H1 (cell line): ENCODE data around the gene SESN2. TPM values are rescaled to one million over a fixed set of nuclear protein-coding genes. Genes with fewer than 3 reads are reported as not detected.

Experiments used
- CTCF ChIA-PET: fragments of 300-600 bp; sonication (Branson Sonifier 250); formaldehyde crosslinking; loops from one replicate; lab custom pipeline; 2021; ENCODE audit not compliant: partially characterized antibody; lab: Charles Lee
- POLR2A ChIA-PET: fragments of 300-600 bp; sonication (Branson Sonifier 250); formaldehyde crosslinking; loops from one replicate; lab custom pipeline; 2021; ENCODE audit warnings: inconsistent platforms; ENCODE audit not compliant: partially characterized antibody; lab: Charles Lee
- DNase-seq, 2 experiments: peaks; one replicate each; pipeline versions ENCODE4 v3.0.0 to v3.0.0-alpha.2; 2010 to 2022; ENCODE audit warnings: low spot score in 2 of 2, low read depth in 1 of 2, mixed read lengths in 1 of 2
- FAIRE-seq: peaks from 2 replicates; lab custom pipeline; 2011; peaks lifted over from hg19 to GRCh38; lab: Jason Lieb, UNC
- H2AFZ ChIP-seq: 2 replicates; pipeline ENCODE4 v1.8.1; 2012; ENCODE audit warnings: low read length, inconsistent platforms
- H2AK5ac ChIP-seq: 2 replicates; pipeline ENCODE4 v1.6.1; 2013; ENCODE audit warnings: low read depth, low read length
- H2BK120ac ChIP-seq: replicated peaks from 2 replicates; pipeline ENCODE3; 2013; ENCODE audit warnings: low read depth, low read length, inconsistent platforms
- H2BK12ac ChIP-seq: 2 replicates; pipeline ENCODE4 v1.6.1; 2013; ENCODE audit warnings: low read depth, low read length
- H2BK15ac ChIP-seq: 2 replicates; pipeline ENCODE4 v1.6.1; 2013; ENCODE audit warnings: low read length
- H2BK20ac ChIP-seq: 2 replicates; pipeline ENCODE4 v1.6.1; 2013; ENCODE audit warnings: low read length
- H2BK5ac ChIP-seq: 2 replicates; pipeline ENCODE4 v1.6.1; 2013; ENCODE audit warnings: low read depth, low read length
- H3K14ac ChIP-seq: 2 replicates; pipeline ENCODE4 v1.6.1; 2013; ENCODE audit warnings: inconsistent platforms; ENCODE audit not compliant: insufficient read length
- H3K18ac ChIP-seq: 2 replicates; pipeline ENCODE4 v1.6.1; 2013; ENCODE audit warnings: low read length; ENCODE audit errors: extremely low read depth
- H3K23ac ChIP-seq: 2 replicates; pipeline ENCODE4 v1.6.1; 2013; ENCODE audit warnings: inconsistent platforms; ENCODE audit not compliant: insufficient read length
- H3K23me2 ChIP-seq: 2 replicates; pipeline ENCODE4 v1.6.1; 2013; ENCODE audit warnings: low read depth, low read length
- H3K27ac ChIP-seq: 2 replicates; pipeline ENCODE4 v1.6.1; 2011; ENCODE audit warnings: low read depth, low read length, inconsistent platforms
- H3K27me3 ChIP-seq, 4 experiments: replicated peaks in 1 of 4; 1 replicate in 1 of 4; 2 replicates in 3 of 4; pipeline versions ENCODE4 v1.6.1 to v1.8.1; 2011 to 2013; ENCODE audit warnings: low read length in 3 of 4, mild to moderate bottlenecking in 3 of 4, inconsistent platforms in 2 of 4, mixed read lengths in 2 of 4, moderate library complexity in 1 of 4; ENCODE audit not compliant: control insufficient read depth in 3 of 4, insufficient read depth in 3 of 4; ENCODE audit errors: extremely low read depth in 1 of 4
- H3K36me3 ChIP-seq, 4 experiments: 2 replicates each; pipeline versions ENCODE4 v1.6.1 to v1.8.1; 2011 to 2013; ENCODE audit warnings: mild to moderate bottlenecking in 4 of 4, low read length in 3 of 4, moderate library complexity in 2 of 4, control low read depth in 1 of 4, inconsistent platforms in 1 of 4; ENCODE audit not compliant: insufficient read depth in 4 of 4, control insufficient read depth in 2 of 4
- H3K4ac ChIP-seq: replicated peaks from 2 replicates; pipeline ENCODE3; 2013; ENCODE audit warnings: low read length, low read depth, mixed read lengths, inconsistent platforms; ENCODE audit not compliant: insufficient read length
- H3K4me1 ChIP-seq, 4 experiments: replicated peaks in 1 of 4; 1 replicate in 1 of 4; 2 replicates in 3 of 4; pipeline versions ENCODE4 v1.6.1 to v1.8.1; 2011 to 2013; ENCODE audit warnings: low read length in 3 of 4, inconsistent platforms in 2 of 4, mixed read lengths in 1 of 4; ENCODE audit not compliant: insufficient read depth in 4 of 4, control insufficient read depth in 3 of 4
- H3K4me2 ChIP-seq, 2 experiments: 2 replicates each; pipeline versions ENCODE4 v1.6.1 to v1.8.1; 2011 to 2013; ENCODE audit warnings: low read depth in 2 of 2, low read length in 2 of 2, control low read depth in 1 of 2, inconsistent platforms in 1 of 2, mild to moderate bottlenecking in 1 of 2; ENCODE audit not compliant: insufficient read depth in 1 of 2
- H3K4me3 ChIP-seq, 4 experiments: fragments of 200-600, 300-600 bp in 1 of 4; sonication (generic), shearing (Covaris generic), sonication (Bioruptor Twin) in 1 of 4; 2 replicates each; pipeline versions ENCODE4 v1.5.1 to v1.8.1; 2011 to 2016; ENCODE audit warnings: low read length in 4 of 4, low read depth in 3 of 4, control low read depth in 2 of 4, inconsistent platforms in 2 of 4, mild to moderate bottlenecking in 2 of 4, mixed read lengths in 1 of 4, moderate library complexity in 1 of 4; ENCODE audit not compliant: insufficient read depth in 2 of 4; ENCODE audit errors: extremely low read depth in 1 of 4
- H3K56ac ChIP-seq: replicated peaks from 2 replicates; pipeline ENCODE3; 2013; ENCODE audit warnings: low read depth, mild to moderate bottlenecking, mixed read lengths, low read length, inconsistent platforms; ENCODE audit not compliant: insufficient read length
- H3K79me1 ChIP-seq: 2 replicates; pipeline ENCODE4 v1.6.1; 2013; ENCODE audit warnings: low read depth, low read length, control low read depth
- H3K79me2 ChIP-seq, 2 experiments: 2 replicates each; pipeline versions ENCODE4 v1.6.1 to v1.8.1; 2012 to 2013; ENCODE audit warnings: low read length in 2 of 2, mild to moderate bottlenecking in 2 of 2, inconsistent platforms in 1 of 2; ENCODE audit not compliant: insufficient read depth in 2 of 2, control insufficient read depth in 1 of 2
- H3K9ac ChIP-seq, 4 experiments: replicated peaks in 1 of 4; 1 replicate in 1 of 4; 2 replicates in 3 of 4; pipeline versions ENCODE4 v1.6.1 to v1.8.1; 2011 to 2013; ENCODE audit warnings: low read depth in 3 of 4, low read length in 3 of 4, control low read depth in 2 of 4, mild to moderate bottlenecking in 2 of 4, moderate library complexity in 2 of 4, inconsistent platforms in 1 of 4; ENCODE audit errors: extremely low read depth in 1 of 4
- H3K9me3 ChIP-seq, 2 experiments: 2 replicates each; pipeline versions ENCODE4 v1.6.1 to v1.8.1; 2012 to 2013; ENCODE audit warnings: mild to moderate bottlenecking in 2 of 2, moderate library complexity in 2 of 2, control low read depth in 1 of 2, inconsistent platforms in 1 of 2, low read depth in 1 of 2, low read length in 1 of 2, mixed read lengths in 1 of 2; ENCODE audit not compliant: insufficient read depth in 2 of 2
- H4K20me1 ChIP-seq, 2 experiments: replicated peaks in 1 of 2; 2 replicates each; pipeline versions ENCODE3 to v1.8.1; 2011 to 2013; ENCODE audit warnings: inconsistent platforms in 2 of 2, low read length in 2 of 2, mild to moderate bottlenecking in 1 of 2; ENCODE audit not compliant: insufficient read depth in 2 of 2, control insufficient read depth in 1 of 2
- H4K5ac ChIP-seq: 2 replicates; pipeline ENCODE4 v1.6.1; 2013; ENCODE audit warnings: low read length, low read depth, mixed read lengths, inconsistent platforms; ENCODE audit not compliant: insufficient read length
- H4K8ac ChIP-seq: 2 replicates; pipeline ENCODE4 v1.8.0; 2013; ENCODE audit warnings: mild to moderate bottlenecking, moderate library complexity, low read length, inconsistent platforms; ENCODE audit not compliant: insufficient read depth; ENCODE audit errors: extremely low read depth
- H4K91ac ChIP-seq: replicated peaks from 2 replicates; pipeline ENCODE3; 2013; ENCODE audit warnings: low read length, mixed read lengths, inconsistent platforms; ENCODE audit not compliant: insufficient read length
- EZH2 ChIP-seq: fragments of 200-600 bp; sonication (generic); IDR thresholded peaks from 2 replicates; pipeline ENCODE4 v1.7.1; 2012; ENCODE audit warnings: low read depth, mild to moderate bottlenecking, moderate library complexity, low read length, inconsistent platforms; ENCODE audit not compliant: severe bottlenecking
- WGBS, 2 experiments: shearing (Covaris generic) in 1 of 2; methylation state at CpG; one replicate each; pipeline versions ENCODE4 v1.1.6 to v1.1.7; 2013 to 2015; ENCODE audit warnings: low lambda C conversion rate in 2 of 2, mixed read lengths in 2 of 2, inconsistent platforms in 1 of 2, low coverage in 1 of 2, missing lambda C conversion rate in 1 of 2; ENCODE audit not compliant: insufficient replicate concordance in 2 of 2, insufficient coverage in 1 of 2, insufficient read length in 1 of 2; ENCODE audit errors: extremely low coverage in 1 of 2, missing lambda C conversion rate in 1 of 2; 5-methylcytosine and 5-hydroxymethylcytosine counted together
- polyA plus RNA-seq, 7 experiments: library from polyadenylated mRNA; depleted of rRNA in 3 of 7; stranded (reverse) in 5 of 7; unstranded in 2 of 7; fragments of >200 nt in 5 of 7; fragments of 200-250 nt in 2 of 7; gene quantifications; 1 replicate in 5 of 7; 2 replicates in 1 of 7; 4 replicates in 1 of 7; pipeline versions ENCODE4 v1.2.1 to v1.2.3, GENCODE V29; 2011 to 2013; ENCODE audit warnings: missing spikeins in 2 of 7, mixed read lengths in 2 of 7
- total RNA-seq: library from RNA; stranded (reverse); fragmentation: NEBNext Ultra II Directional; extraction: Animal tissue kit (Norgen Biotek cat#: 25700); gene quantifications from 2 replicates; pipeline ENCODE4 v1.2.1, GENCODE V29; 2021

The SESN2 gene
- total and polyA plus RNA-seq, 2 of the 8 experiments (the other 6 are each of a cell fraction or from before 2014, with no cell fraction given), result 25.1 to 33.0 TPM

DNA sequence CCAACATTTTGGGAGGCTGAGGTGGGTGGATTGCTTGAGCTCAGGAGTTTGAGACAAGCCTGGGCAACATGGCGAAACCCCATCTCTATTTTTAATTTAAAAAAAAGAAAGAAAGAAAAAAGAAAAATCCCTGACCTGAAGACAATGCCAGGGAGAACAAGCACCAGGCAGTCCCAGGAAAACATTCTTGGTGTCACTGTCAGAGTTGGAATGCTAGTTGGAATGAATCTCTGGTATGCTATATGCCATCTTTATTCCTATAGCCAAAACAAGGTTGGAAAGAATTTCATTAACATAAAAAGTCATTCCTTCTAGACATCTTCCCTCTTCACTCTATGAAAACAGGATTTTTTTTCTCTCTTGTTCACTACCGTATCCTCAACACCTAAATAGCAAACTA, 29.3 kb upstream of the SESN2 start:
- FAIRE-seq (no peak), DNase-seq (no peak)
- Histone ChIP-seq H4K8ac (no peak overlapping the region), H2BK120ac (no peak overlapping the region), H2BK15ac (no peak overlapping the region), H2AK5ac (no peak overlapping the region), H2AFZ (no peak overlapping the region), H3K23ac (no peak overlapping the region), H3K23me2 (peaks cover 5% of the 10 kb centered on the region; the same call in 1 of the 2 replicates), H4K5ac (no peak overlapping the region), H3K4me2 (no peak overlapping the region), H3K27me3 (no peaks in the 10 kb centered on the region), H3K4me1 (no peaks in the 10 kb centered on the region), H3K9me3 (no peaks in the 10 kb centered on the region), H3K27ac (no peak overlapping the region), H4K91ac (no peak overlapping the region), H3K79me2 (peaks cover 10 to 36% of the 10 kb centered on the region in 2 experiments), H2BK12ac (no peak overlapping the region), H3K4me3 (no peak overlapping the region), H3K4ac (no peak overlapping the region), H3K56ac (no peak overlapping the region), H3K79me1 (peaks cover 3% of the 10 kb centered on the region; the same call in 1 of the 2 replicates), H3K36me3 (peaks cover 4 to 29% (median 21%) of the 10 kb centered on the region in 4 experiments; a peak in 7 of 8 replicates), H3K14ac (no peak overlapping the region), H3K18ac (no peak overlapping the region), H3K9ac (no peak overlapping the region), H2BK20ac (no peak overlapping the region), H4K20me1 (no peaks in the 10 kb centered on the region), H2BK5ac (no peak overlapping the region)
- CTCF ChIA-PET, result no interaction called here
- no peak for TF ChIP-seq EZH2
- POLR2A ChIA-PET, result no interaction called here
- 73% methylated on average over 2 of the region's 2 CpGs; no CpG with 5 or more reads in 1 of the 2 experiments for WGBS, 2 experiments
